GM12878 (cell line): Measurements from ENCODE around the gene GJC1. TPM values are rescaled to one million over a fixed set of nuclear protein-coding genes. Genes with fewer than 3 reads are reported as not detected.

Experiments
- ATAC-seq: fragments of 200-7000 bp; cut with Tn5 transposase; 3 replicates; pipeline ENCODE4 v1.9.1; 2020; ENCODE audit warnings: mild to moderate bottlenecking, moderate library complexity
- BruUV-seq: library from RNA; stranded (reverse); fragments of 400-500 nt; replicated peaks from 2 replicates; lab custom pipeline; 2021; lab: Mats Ljungman, UMichigan
- CTCF ChIA-PET: fragments of 300-600 bp; sonication (Branson Sonifier 250); formaldehyde crosslinking; extraction: SDS; loops from one replicate; lab custom pipeline; 2021; ENCODE audit warnings: inconsistent platforms; lab: Yijun Ruan, JAX
- POLR2A ChIA-PET: fragments of 350-600 bp; formaldehyde crosslinking; extraction: SDS; loops from one replicate; lab custom pipeline; 2021; ENCODE audit warnings: inconsistent platforms; lab: Charles Lee
- RAD21 ChIA-PET: fragments of 300-600 bp; sonication (Branson Sonifier 250); formaldehyde crosslinking; loops from one replicate; lab custom pipeline; 2023; ENCODE audit warnings: antibody characterized with exemption; ENCODE audit not compliant: unreplicated experiment; lab: Charles Lee
- SMC1A ChIA-PET: fragments of 300-600 bp; sonication (Branson Sonifier 250); formaldehyde crosslinking; loops from one replicate; lab custom pipeline; 2023; ENCODE audit not compliant: unreplicated experiment, uncharacterized antibody; lab: Charles Lee
- DNase-seq: peaks from one replicate; pipeline ENCODE4 v3.0.0-alpha.2; 2011; ENCODE audit warnings: low read depth, low spot score
- FAIRE-seq: peaks from 3 replicates; lab custom pipeline; 2011; peaks lifted over from hg19 to GRCh38; lab: Jason Lieb, UNC
- H2AFZ ChIP-seq: 2 replicates; pipeline ENCODE4 v1.6.0; 2011; ENCODE audit warnings: low read depth, low read length, control low read depth; ENCODE audit not compliant: control insufficient read depth
- H3K27ac ChIP-seq: 2 replicates; pipeline ENCODE4 v1.5.1; 2011; ENCODE audit warnings: control low read depth; ENCODE audit not compliant: control insufficient read depth, insufficient read depth
- H3K27me3 ChIP-seq, 2 experiments: replicated peaks in 1 of 2; 2 replicates each; pipeline versions ENCODE4 v1.6.0 to v1.6.1; 2011; ENCODE audit warnings: low read length in 1 of 2; ENCODE audit not compliant: control insufficient read depth in 2 of 2, insufficient read depth in 2 of 2
- H3K36me3 ChIP-seq, 2 experiments: 2 replicates each; pipeline ENCODE4 v1.5.1; 2011; ENCODE audit warnings: low read length in 1 of 2; ENCODE audit not compliant: control insufficient read depth in 2 of 2, insufficient read depth in 2 of 2
- H3K4me1 ChIP-seq: 2 replicates; pipeline ENCODE4 v1.6.1; 2011; ENCODE audit warnings: mild to moderate bottlenecking, low read length, moderate library complexity, mixed read lengths; ENCODE audit not compliant: control insufficient read depth, insufficient read depth
- H3K4me2 ChIP-seq: 2 replicates; pipeline ENCODE4 v1.6.0; 2011; ENCODE audit warnings: control low read depth; ENCODE audit not compliant: control insufficient read depth, insufficient read depth
- H3K4me3 ChIP-seq: fragments of 200-600 bp; sonication (generic); 2 replicates; pipeline ENCODE4 v1.5.1; 2016
- H3K79me2 ChIP-seq: 2 replicates; pipeline ENCODE4 v1.6.0; 2011; ENCODE audit warnings: low read length; ENCODE audit not compliant: control insufficient read depth, insufficient read depth
- H3K9ac ChIP-seq: 2 replicates; pipeline ENCODE4 v1.8.0; 2011; ENCODE audit warnings: low read length, control low read depth, mixed read lengths; ENCODE audit not compliant: control insufficient read depth, insufficient read depth
- H3K9me3 ChIP-seq: replicated peaks from 3 replicates; pipeline ENCODE4 v1.5.1; 2011; ENCODE audit warnings: mild to moderate bottlenecking, low read length; ENCODE audit not compliant: control insufficient read depth, insufficient read depth
- H4K20me1 ChIP-seq: 2 replicates; pipeline ENCODE4 v1.6.0; 2011; ENCODE audit not compliant: control insufficient read depth, insufficient read depth
- BACH1 ChIP-seq: fragments of 450-650 bp; IDR thresholded peaks from 2 replicates; pipeline ENCODE4 v1.6.1; 2017; ENCODE audit warnings: mild to moderate bottlenecking, borderline replicate concordance
- CEBPB ChIP-seq, 2 experiments: fragments of 150-350 bp in 1 of 2; IDR thresholded peaks; 2 replicates each; pipeline ENCODE4 v1.6.1; 2012 to 2014; ENCODE audit warnings: low read depth in 2 of 2, low read length in 2 of 2, borderline replicate concordance in 1 of 2, inconsistent platforms in 1 of 2
- CHD2 ChIP-seq: IDR thresholded peaks from 2 replicates; pipeline ENCODE4 v1.6.1; 2011; ENCODE audit warnings: low read depth, low read length, improper control_type of control experiment, borderline replicate concordance
- FOXK2 ChIP-seq: fragments of 450-650 bp; IDR thresholded peaks from 2 replicates; pipeline ENCODE4 v1.6.1; 2017; ENCODE audit warnings: mild to moderate bottlenecking, moderate library complexity
- GATAD2B ChIP-seq: fragments of 450-650 bp; conservative IDR thresholded peaks from 2 replicates; pipeline ENCODE4 v1.6.1; 2017; ENCODE audit warnings: low read depth, mild to moderate bottlenecking, moderate library complexity
- JUNB ChIP-seq: IDR thresholded peaks from 2 replicates; pipeline ENCODE4 v1.6.1; 2016; ENCODE audit warnings: antibody characterized with exemption, mild to moderate bottlenecking
- KLF5 ChIP-seq: fragments of 450-650 bp; IDR thresholded peaks from 2 replicates; pipeline ENCODE4 v1.6.1; 2014; ENCODE audit warnings: mild to moderate bottlenecking; ENCODE audit not compliant: partially characterized antibody
- NFIC ChIP-seq: IDR thresholded peaks from 2 replicates; pipeline ENCODE4 v1.6.1; 2012; ENCODE audit warnings: low read depth, mild to moderate bottlenecking, inconsistent platforms, low read length, moderate library complexity
- NFYB ChIP-seq: IDR thresholded peaks from 2 replicates; pipeline ENCODE4 v1.6.1; 2011; ENCODE audit warnings: low read depth, mild to moderate bottlenecking, low read length, improper control_type of control experiment, moderate library complexity; ENCODE audit not compliant: insufficient read depth
- RUNX3 ChIP-seq: IDR thresholded peaks from 2 replicates; pipeline ENCODE4 v1.6.1; 2012; ENCODE audit warnings: low read length, inconsistent platforms
- STAT1 ChIP-seq: fragments of 450-650 bp; conservative IDR thresholded peaks from 2 replicates; pipeline ENCODE4 v1.6.1; 2014; ENCODE audit warnings: antibody characterized with exemption, mild to moderate bottlenecking
- SUZ12 ChIP-seq: fragments of 200-600 bp; sonication (generic); IDR thresholded peaks from one replicate; pipeline ENCODE4 v1.6.1; 2018; ENCODE audit warnings: antibody characterized with exemption, mild to moderate bottlenecking; ENCODE audit not compliant: unreplicated experiment
- USF1 ChIP-seq: IDR thresholded peaks from 2 replicates; pipeline ENCODE4 v1.6.1; 2011; ENCODE audit warnings: borderline replicate concordance, low read depth, mild to moderate bottlenecking, moderate library complexity, mixed read lengths, low read length; ENCODE audit not compliant: insufficient read depth; ENCODE audit errors: extremely low read length
- ZBTB4 ChIP-seq: fragments of 450-650 bp; formaldehyde crosslinking; IDR thresholded peaks from 2 replicates; pipeline ENCODE4 v1.4.0; 2022; ENCODE audit warnings: mild to moderate bottlenecking, moderate library complexity
- WGBS: methylation state at CpG from one replicate; pipeline ENCODE4 v1.1.6; 2016; ENCODE audit warnings: low lambda C conversion rate; ENCODE audit not compliant: insufficient replicate concordance, insufficient coverage; ENCODE audit errors: missing lambda C conversion rate; 5-methylcytosine and 5-hydroxymethylcytosine counted together
- in situ Hi-C: fragments of 300-500 bp; cut with MboI; formaldehyde crosslinking; loops from 9 replicates; pipeline ENCODE4 v1.14.3; 2018; ENCODE audit warnings: mixed read lengths
- intact Hi-C: fragments of 100-400 bp; cut with micrococcal nuclease; formaldehyde crosslinking; loops from one replicate; pipeline ENCODE4 v1.14.2; 2022; ENCODE audit not compliant: unreplicated experiment
- polyA plus RNA-seq, 11 experiments: library from polyadenylated mRNA; depleted of rRNA in 4 of 11; unstranded in 6 of 11; stranded (reverse) in 5 of 11; fragments of >200 nt; fragmentation: Nextera tagmentation in 4 of 11; fragmentation: Illumina TruSeq in 1 of 11; extraction: Ambion mirVana in 4 of 11; extraction: Trizol in 1 of 11; gene quantifications; 1 replicate in 1 of 11; 2 replicates in 10 of 11; pipeline versions ENCODE4 v1.2.1 to v1.2.3, GENCODE V29; 2011 to 2016; ENCODE audit warnings: inconsistent platforms in 2 of 11, missing spikeins in 2 of 11, low read depth in 1 of 11
- total RNA-seq, 4 experiments: library from RNA; depleted of rRNA in 3 of 4; stranded (reverse); fragments of >200 nt in 3 of 4; fragmentation: Illumina TruSeq in 1 of 4; extraction: Trizol in 1 of 4; gene quantifications; 2 replicates each; pipeline versions ENCODE4 v1.2.1 to v1.2.3, GENCODE V29; 2013 to 2021
- TF ChIP-seq, protein P1 (sequence below): fragments of 450-650 bp; IDR thresholded peaks from 2 replicates; pipeline ENCODE4 v1.6.1; 2018; ENCODE audit warnings: borderline replicate concordance, mild to moderate bottlenecking; ENCODE audit not compliant: partially characterized antibody

Gene GJC1
- total and polyA plus RNA-seq, 10 of the 15 experiments (the other 5 are each of a cell fraction or from before 2014, with no cell fraction given), result 0.37 to 3.4 (median 0.90) TPM

- Histone ChIP-seq H3K4me1 (no peaks in the 10 kb centered on the region), H3K36me3 (peaks cover 4 to 14% of the 10 kb centered on the region in 2 experiments), H2AFZ (no peak overlapping the region), H3K27me3 (no peaks in the 10 kb centered on the region), H4K20me1 (no peaks in the 10 kb centered on the region), H3K4me2 (no peak overlapping the region), H3K9me3 (no peaks in the 10 kb centered on the region), H3K9ac (no peak overlapping the region), H3K79me2 (no peaks in the 10 kb centered on the region), H3K4me3 (no peak overlapping the region), H3K27ac (no peak overlapping the region)
- FAIRE-seq, result no peak
- in situ Hi-C loops, result no loop called here
- SMC1A ChIA-PET, result no interaction called here
- POLR2A ChIA-PET, result no interaction called here
- DNase-seq, result no peak
- BruUV-seq, result no TSS peak
- intact Hi-C loops, result no loop called here
- WGBS, result 94% methylated on average over 19 of the region's 19 CpGs
- RAD21 ChIA-PET, result interaction anchor here (0.6 kb wide), 1 partner anchor 281 kb away, joined by 3 read pairs; no protein-coding TSS in a partner anchor
- CTCF ChIA-PET, result interaction anchor here (0.7 to 1.1 kb wide), 2 partner anchors 75 to 103 kb away, joined by 3 read pairs; no protein-coding TSS in a partner anchor
- no peak for ATAC-seq
- TF ChIP-seq NFIC, result no peak
- TF ChIP-seq CHD2, result no peak
- no peak for TF ChIP-seq STAT1
- TF ChIP-seq BACH1, result no peak
- no peak for TF ChIP-seq JUNB
- TF ChIP-seq, protein P1, sequence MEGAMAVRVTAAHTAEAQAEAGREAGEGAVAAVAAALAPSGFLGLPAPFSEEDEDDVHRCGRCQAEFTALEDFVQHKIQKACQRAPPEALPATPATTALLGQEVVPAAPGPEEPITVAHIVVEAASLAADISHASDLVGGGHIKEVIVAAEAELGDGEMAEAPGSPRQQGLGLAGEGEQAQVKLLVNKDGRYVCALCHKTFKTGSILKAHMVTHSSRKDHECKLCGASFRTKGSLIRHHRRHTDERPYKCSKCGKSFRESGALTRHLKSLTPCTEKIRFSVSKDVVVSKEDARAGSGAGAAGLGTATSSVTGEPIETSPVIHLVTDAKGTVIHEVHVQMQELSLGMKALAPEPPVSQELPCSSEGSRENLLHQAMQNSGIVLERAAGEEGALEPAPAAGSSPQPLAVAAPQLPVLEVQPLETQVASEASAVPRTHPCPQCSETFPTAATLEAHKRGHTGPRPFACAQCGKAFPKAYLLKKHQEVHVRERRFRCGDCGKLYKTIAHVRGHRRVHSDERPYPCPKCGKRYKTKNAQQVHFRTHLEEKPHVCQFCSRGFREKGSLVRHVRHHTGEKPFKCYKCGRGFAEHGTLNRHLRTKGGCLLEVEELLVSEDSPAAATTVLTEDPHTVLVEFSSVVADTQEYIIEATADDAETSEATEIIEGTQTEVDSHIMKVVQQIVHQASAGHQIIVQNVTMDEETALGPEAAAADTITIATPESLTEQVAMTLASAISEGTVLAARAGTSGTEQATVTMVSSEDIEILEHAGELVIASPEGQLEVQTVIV, result no peak
- no peak for TF ChIP-seq SUZ12
- no peak for TF ChIP-seq GATAD2B
- TF ChIP-seq ZBTB4 (CRISPR knock-in tag), result no peak
- no peak for TF ChIP-seq RUNX3
- TF ChIP-seq KLF5, result no peak
- no peak for TF ChIP-seq CEBPB (IDR thresholded peaks at IDR 0.05; ENCODE audit: borderline replicate concordance in 1 of 2, low read depth in 2 of 2, low read length in 2 of 2)
- no peak for TF ChIP-seq NFYB
- TF ChIP-seq USF1, result no peak
- TF ChIP-seq FOXK2, result no peak
These were observed 80.8 kb downstream of the GJC1 start for GRCh38 chr17:44749076-44749979.
